Neural cell (in vitro differentiated cells): ENCODE measurements around the gene TMEM89. TPM values are rescaled to one million over a fixed set of nuclear protein-coding genes. Genes with fewer than 3 reads are reported as not detected.

Experiments
- H2AFZ ChIP-seq: fragments of 200-600, 300-800 bp; sonication (generic), shearing (Covaris generic); 2 replicates; pipeline ENCODE4 v1.6.0; 2014; ENCODE audit warnings: low read depth, mild to moderate bottlenecking, antibody characterized with exemption, low read length, moderate library complexity
- H3F3A ChIP-seq: fragments of 200-600 bp; shearing (Covaris generic); 2 replicates; pipeline ENCODE4 v1.6.1; 2016; ENCODE audit warnings: mild to moderate bottlenecking, moderate library complexity, mixed read lengths, antibody characterized with exemption, low read length; ENCODE audit not compliant: insufficient read depth, poor library complexity, severe bottlenecking
- H3K27ac ChIP-seq: fragments of 200-600, 300-800 bp; sonication (generic), shearing (Covaris generic); 2 replicates; pipeline ENCODE4 v1.5.1; 2014; ENCODE audit warnings: mild to moderate bottlenecking, low read length, moderate library complexity
- H3K27me3 ChIP-seq: fragments of 300-800, 200-600 bp; sonication (generic), shearing (Covaris generic); 2 replicates; pipeline ENCODE4 v1.6.0; 2014; ENCODE audit warnings: mild to moderate bottlenecking, low read depth, low read length, moderate library complexity; ENCODE audit not compliant: insufficient read depth
- H3K36me3 ChIP-seq: fragments of 300-800, 200-600 bp; sonication (generic), shearing (Covaris generic); 2 replicates; pipeline ENCODE4 v1.5.1; 2014; ENCODE audit warnings: mild to moderate bottlenecking, antibody characterized with exemption, low read length, moderate library complexity; ENCODE audit not compliant: insufficient read depth
- H3K4me2 ChIP-seq: fragments of 300-800, 200-600 bp; sonication (generic), shearing (Covaris generic); 2 replicates; pipeline ENCODE4 v1.6.0; 2014; ENCODE audit warnings: mild to moderate bottlenecking, low read length
- H3K4me3 ChIP-seq: fragments of 300-800, 200-600 bp; sonication (generic), shearing (Covaris generic); 2 replicates; pipeline ENCODE4 v1.5.1; 2014; ENCODE audit warnings: mild to moderate bottlenecking, low read length, moderate library complexity
- H3K79me2 ChIP-seq: fragments of 200-600 bp; shearing (Covaris generic); replicated peaks from 2 replicates; pipeline ENCODE4 v1.6.0; 2014; ENCODE audit warnings: mild to moderate bottlenecking, low read length, moderate library complexity; ENCODE audit not compliant: insufficient read depth
- H3K9ac ChIP-seq: fragments of 300-800, 200-600 bp; sonication (generic), shearing (Covaris generic); 2 replicates; pipeline ENCODE4 v1.6.1; 2016; ENCODE audit warnings: mild to moderate bottlenecking, low read length, mixed read lengths
- H3K9me2 ChIP-seq: fragments of 200-600 bp; shearing (Covaris generic); 2 replicates; pipeline ENCODE4 v1.6.1; 2016; ENCODE audit warnings: mild to moderate bottlenecking, low read length, mixed read lengths; ENCODE audit not compliant: insufficient read depth
- H3K9me3 ChIP-seq: fragments of 200-600, 300-800 bp; sonication (generic), shearing (Covaris generic); 2 replicates; pipeline ENCODE4 v1.6.1; 2016; ENCODE audit warnings: mild to moderate bottlenecking, mixed run types, low read length, moderate library complexity, mixed read lengths
- H4K20me1 ChIP-seq: fragments of 200-600 bp; shearing (Covaris generic); 2 replicates; pipeline ENCODE4 v1.6.1; 2016; ENCODE audit warnings: mild to moderate bottlenecking, mixed run types; ENCODE audit not compliant: insufficient read depth
- EP300 ChIP-seq: fragments of 450-650 bp; conservative IDR thresholded peaks from 2 replicates; pipeline ENCODE4 v1.6.1; 2014; ENCODE audit warnings: antibody characterized with exemption, mild to moderate bottlenecking, moderate library complexity; ENCODE audit not compliant: poor library complexity, severe bottlenecking
- EZH2 ChIP-seq: fragments of 200-600, 300-800 bp; shearing (Covaris generic), sonication (generic); IDR thresholded peaks from 2 replicates; pipeline ENCODE4 v1.6.1; 2014; ENCODE audit warnings: antibody characterized with exemption, low read length, borderline replicate concordance, mild to moderate bottlenecking; ENCODE audit not compliant: insufficient read depth, poor library complexity, severe bottlenecking
- MXI1 ChIP-seq: fragments of 450-650 bp; conservative IDR thresholded peaks from 2 replicates; pipeline ENCODE4 v1.6.1; 2014; ENCODE audit warnings: antibody characterized with exemption, mild to moderate bottlenecking; ENCODE audit not compliant: poor library complexity, severe bottlenecking
- POLR2AphosphoS5 ChIP-seq: IDR thresholded peaks from 2 replicates; pipeline ENCODE4 v1.6.1; 2012
- RAD21 ChIP-seq: fragments of 450-650 bp; conservative IDR thresholded peaks from 2 replicates; pipeline ENCODE4 v1.6.1; 2014; ENCODE audit warnings: antibody characterized with exemption, mild to moderate bottlenecking, moderate library complexity
- SMC3 ChIP-seq: fragments of 450-650 bp; conservative IDR thresholded peaks from 2 replicates; pipeline ENCODE4 v1.6.1; 2014; ENCODE audit warnings: antibody characterized with exemption, mild to moderate bottlenecking, moderate library complexity; ENCODE audit not compliant: poor library complexity
- TAF1 ChIP-seq: IDR thresholded peaks from 2 replicates; pipeline ENCODE4 v1.6.1; 2012; ENCODE audit warnings: low read depth
- polyA plus RNA-seq: library from polyadenylated mRNA; depleted of rRNA; stranded (reverse); fragments of >200 nt; gene quantifications from 2 replicates; pipeline ENCODE4 v1.2.3, GENCODE V29; 2014
- TF ChIP-seq, protein P1 (sequence below): fragments of 450-650 bp; IDR thresholded peaks from 2 replicates; pipeline ENCODE4 v1.5.1; 2014; ENCODE audit warnings: antibody characterized with exemption, mild to moderate bottlenecking, moderate library complexity; ENCODE audit not compliant: poor library complexity, severe bottlenecking
- TF ChIP-seq, protein P2 (sequence below): IDR thresholded peaks from 2 replicates; pipeline ENCODE4 v1.6.1; 2012; ENCODE audit warnings: borderline replicate concordance

Gene TMEM89
- polyA plus RNA-seq, 1 donor from 2014 or later, result 0.52 TPM

DNA sequence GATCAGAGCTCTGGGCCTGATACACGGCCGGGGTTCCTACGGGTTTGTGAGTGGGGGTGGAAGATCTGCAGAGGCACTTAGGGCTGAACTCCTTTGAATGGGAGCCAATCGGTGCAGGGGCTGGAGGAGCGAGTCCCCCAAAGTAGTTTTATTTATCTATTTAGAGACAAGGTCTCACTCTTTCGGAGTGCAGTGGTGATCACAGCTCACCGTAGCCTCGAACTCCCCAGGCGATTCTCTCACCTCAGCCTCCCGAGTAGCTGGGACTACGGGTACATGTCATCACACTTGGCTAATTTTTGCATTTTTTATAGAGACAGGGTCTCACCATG lies 42.7 kb upstream of the TMEM89 start:
- Histone ChIP-seq H3K36me3 (peaks cover 23% of the 10 kb centered on the region), H3K4me2 (no peak overlapping the region), H3K9me3 (peaks cover 20% of the 10 kb centered on the region), H4K20me1 (no peaks in the 10 kb centered on the region), H3F3A (no peaks in the 10 kb centered on the region), H3K9ac (peak overlapping the region; percentile 92), H3K27ac (peak overlapping the region; percentile 95), H3K27me3 (no peaks in the 10 kb centered on the region), H3K9me2 (no peaks in the 10 kb centered on the region), H3K79me2 (peaks cover 21% of the 10 kb centered on the region), H3K4me3 (peak overlapping the region; percentile 73), H2AFZ (no peak overlapping the region)
- TF ChIP-seq EP300 (no peak), SMC3 (no peak), MXI1 (no peak), POLR2AphosphoS5 (no peak), RAD21 (no peak), EZH2 (no peak), TAF1 (no peak)
- TF ChIP-seq, protein P1, sequence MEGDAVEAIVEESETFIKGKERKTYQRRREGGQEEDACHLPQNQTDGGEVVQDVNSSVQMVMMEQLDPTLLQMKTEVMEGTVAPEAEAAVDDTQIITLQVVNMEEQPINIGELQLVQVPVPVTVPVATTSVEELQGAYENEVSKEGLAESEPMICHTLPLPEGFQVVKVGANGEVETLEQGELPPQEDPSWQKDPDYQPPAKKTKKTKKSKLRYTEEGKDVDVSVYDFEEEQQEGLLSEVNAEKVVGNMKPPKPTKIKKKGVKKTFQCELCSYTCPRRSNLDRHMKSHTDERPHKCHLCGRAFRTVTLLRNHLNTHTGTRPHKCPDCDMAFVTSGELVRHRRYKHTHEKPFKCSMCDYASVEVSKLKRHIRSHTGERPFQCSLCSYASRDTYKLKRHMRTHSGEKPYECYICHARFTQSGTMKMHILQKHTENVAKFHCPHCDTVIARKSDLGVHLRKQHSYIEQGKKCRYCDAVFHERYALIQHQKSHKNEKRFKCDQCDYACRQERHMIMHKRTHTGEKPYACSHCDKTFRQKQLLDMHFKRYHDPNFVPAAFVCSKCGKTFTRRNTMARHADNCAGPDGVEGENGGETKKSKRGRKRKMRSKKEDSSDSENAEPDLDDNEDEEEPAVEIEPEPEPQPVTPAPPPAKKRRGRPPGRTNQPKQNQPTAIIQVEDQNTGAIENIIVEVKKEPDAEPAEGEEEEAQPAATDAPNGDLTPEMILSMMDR, result no peak
- TF ChIP-seq, protein P2, sequence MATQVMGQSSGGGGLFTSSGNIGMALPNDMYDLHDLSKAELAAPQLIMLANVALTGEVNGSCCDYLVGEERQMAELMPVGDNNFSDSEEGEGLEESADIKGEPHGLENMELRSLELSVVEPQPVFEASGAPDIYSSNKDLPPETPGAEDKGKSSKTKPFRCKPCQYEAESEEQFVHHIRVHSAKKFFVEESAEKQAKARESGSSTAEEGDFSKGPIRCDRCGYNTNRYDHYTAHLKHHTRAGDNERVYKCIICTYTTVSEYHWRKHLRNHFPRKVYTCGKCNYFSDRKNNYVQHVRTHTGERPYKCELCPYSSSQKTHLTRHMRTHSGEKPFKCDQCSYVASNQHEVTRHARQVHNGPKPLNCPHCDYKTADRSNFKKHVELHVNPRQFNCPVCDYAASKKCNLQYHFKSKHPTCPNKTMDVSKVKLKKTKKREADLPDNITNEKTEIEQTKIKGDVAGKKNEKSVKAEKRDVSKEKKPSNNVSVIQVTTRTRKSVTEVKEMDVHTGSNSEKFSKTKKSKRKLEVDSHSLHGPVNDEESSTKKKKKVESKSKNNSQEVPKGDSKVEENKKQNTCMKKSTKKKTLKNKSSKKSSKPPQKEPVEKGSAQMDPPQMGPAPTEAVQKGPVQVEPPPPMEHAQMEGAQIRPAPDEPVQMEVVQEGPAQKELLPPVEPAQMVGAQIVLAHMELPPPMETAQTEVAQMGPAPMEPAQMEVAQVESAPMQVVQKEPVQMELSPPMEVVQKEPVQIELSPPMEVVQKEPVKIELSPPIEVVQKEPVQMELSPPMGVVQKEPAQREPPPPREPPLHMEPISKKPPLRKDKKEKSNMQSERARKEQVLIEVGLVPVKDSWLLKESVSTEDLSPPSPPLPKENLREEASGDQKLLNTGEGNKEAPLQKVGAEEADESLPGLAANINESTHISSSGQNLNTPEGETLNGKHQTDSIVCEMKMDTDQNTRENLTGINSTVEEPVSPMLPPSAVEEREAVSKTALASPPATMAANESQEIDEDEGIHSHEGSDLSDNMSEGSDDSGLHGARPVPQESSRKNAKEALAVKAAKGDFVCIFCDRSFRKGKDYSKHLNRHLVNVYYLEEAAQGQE, result no peak

DNA sequence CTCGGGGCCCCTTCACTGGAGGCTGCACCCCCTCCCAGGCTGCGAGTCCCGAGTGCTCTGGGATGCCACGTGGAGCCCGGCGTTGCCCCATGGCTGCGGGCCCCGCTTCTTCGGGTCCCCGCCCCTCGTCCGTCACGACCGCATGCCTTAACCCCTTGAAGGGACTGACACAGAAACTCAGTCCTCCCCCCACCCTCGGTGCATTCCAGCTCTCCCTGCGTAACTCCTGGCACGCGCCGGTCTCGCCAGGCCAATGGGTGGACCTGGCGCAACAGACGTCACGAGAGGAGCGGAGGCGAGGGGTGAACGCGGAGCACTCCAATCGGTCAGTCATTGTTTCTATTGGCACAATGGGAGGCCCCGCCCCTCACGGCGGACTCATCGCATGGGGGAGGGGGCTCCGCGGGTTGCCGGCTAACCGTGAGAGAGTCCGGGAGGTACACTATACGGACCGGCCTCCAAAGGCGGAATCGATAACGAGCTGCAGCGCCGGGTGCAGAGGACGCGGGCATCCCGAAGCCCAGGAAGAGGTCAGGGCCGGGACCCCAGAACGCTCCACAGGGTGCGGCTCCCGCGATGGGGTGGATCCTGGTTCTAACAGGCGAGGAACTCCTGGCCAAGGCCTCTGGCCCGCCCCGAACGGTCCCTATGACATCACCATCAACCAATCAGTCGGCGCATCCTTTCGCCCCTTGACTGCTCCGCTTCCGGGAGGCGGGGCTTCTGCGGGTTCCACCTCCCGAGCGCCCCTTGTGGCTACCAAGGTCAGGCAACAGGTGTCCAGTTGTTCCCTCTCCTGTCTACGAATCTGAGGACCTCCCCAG lies 42.1 kb upstream of the TMEM89 start:
- Histone ChIP-seq H3K27me3 (no peaks in the 10 kb centered on the region), H2AFZ (peak overlapping the region; percentile 73), H4K20me1 (no peaks in the 10 kb centered on the region), H3K27ac (peak overlapping the region; percentile 95), H3K9ac (peak overlapping the region; percentile 92), H3K79me2 (peaks cover 25% of the 10 kb centered on the region), H3K4me3 (peak overlapping the region; percentile 73), H3K36me3 (peaks cover 28% of the 10 kb centered on the region), H3F3A (no peaks in the 10 kb centered on the region), H3K9me2 (no peaks in the 10 kb centered on the region), H3K4me2 (peak overlapping the region; percentile 75), H3K9me3 (peaks cover 22% of the 10 kb centered on the region)
- TF ChIP-seq, protein P2, result peak; percentile 64
- TF ChIP-seq, protein P1, result peak; percentile 96
- TF ChIP-seq EZH2 (no peak), RAD21 (no peak), MXI1 (peak; percentile 97), TAF1 (peak; percentile 53), EP300 (peak; percentile 86), POLR2AphosphoS5 (peak; percentile 88), SMC3 (peak; percentile 4)
